Activated CD4-positive, alpha-beta memory T cell treated with anti-CD3 and anti-CD28 coated beads for 36 hours (primary cell): Measurements from ENCODE around the gene SULT1C3. TPM values are rescaled to one million over a fixed set of nuclear protein-coding genes. Genes with fewer than 3 reads are reported as not detected.

Experiments used
- CTCF ChIA-PET: fragments of 350-600 bp; sonication (Branson Sonifier 250); formaldehyde crosslinking; loops from one replicate; lab custom pipeline; 2021; ENCODE audit warnings: antibody characterized with exemption, inconsistent platforms; lab: Charles Lee
- POLR2A ChIA-PET: fragments of 350-600 bp; sonication (Branson Sonifier 250); formaldehyde crosslinking; loops from one replicate; lab custom pipeline; 2021; ENCODE audit warnings: antibody characterized with exemption; lab: Charles Lee
- DNase-seq: peaks from one replicate; pipeline ENCODE4 v3.0.0-alpha.2; 2020
- H3K27ac Mint-ChIP-seq: one replicate; pipeline ENCODE4 v1.8.0; 2021; ENCODE audit warnings: mixed read lengths
- H3K27me3 Mint-ChIP-seq: one replicate; pipeline ENCODE4 v1.8.0; 2021; ENCODE audit warnings: mixed read lengths
- H3K36me3 Mint-ChIP-seq: one replicate; pipeline ENCODE4 v1.8.0; 2021; ENCODE audit warnings: mixed read lengths
- H3K4me1 Mint-ChIP-seq: one replicate; pipeline ENCODE4 v1.8.0; 2021; ENCODE audit warnings: low read depth, mixed read lengths
- H3K4me3 Mint-ChIP-seq: one replicate; pipeline ENCODE4 v1.8.0; 2021; ENCODE audit warnings: mild to moderate bottlenecking, mixed read lengths
- H3K9me3 Mint-ChIP-seq: one replicate; pipeline ENCODE4 v1.8.0; 2021; ENCODE audit warnings: mixed read lengths
- intact Hi-C: fragments of 100-400 bp; cut with micrococcal nuclease; formaldehyde crosslinking; loops from one replicate; pipeline ENCODE4 v1.15.1; 2023
- total RNA-seq, 2 experiments: library from RNA; stranded (reverse); gene quantifications; one replicate each; pipeline ENCODE4 v1.2.3, GENCODE V29; 2021

SULT1C3 gene
- not detected for total RNA-seq

- Mint-ChIP-seq H3K27me3 (peaks cover 5% of the 10 kb centered on the region), H3K36me3 (no peaks in the 10 kb centered on the region), H3K4me3 (no peak within 1 kb of the TSS), H3K4me1 (no peaks in the 10 kb centered on the region), H3K27ac (no peak within 1 kb of the TSS), H3K9me3 (peaks cover 20% of the 10 kb centered on the region)
- ChIA-PET POLR2A (no interaction called here), CTCF (no interaction called here)
- intact Hi-C loops = no loop called here
- DNase-seq = no peak
Observed at GRCh38 chr2:108239786-108240185, at the start of gene SULT1C3. TSS of gene SULT1C3 (plus strand) at chr2:108239968. CDS start at chr2:108247195, 7,227 bp downstream.

DNA sequence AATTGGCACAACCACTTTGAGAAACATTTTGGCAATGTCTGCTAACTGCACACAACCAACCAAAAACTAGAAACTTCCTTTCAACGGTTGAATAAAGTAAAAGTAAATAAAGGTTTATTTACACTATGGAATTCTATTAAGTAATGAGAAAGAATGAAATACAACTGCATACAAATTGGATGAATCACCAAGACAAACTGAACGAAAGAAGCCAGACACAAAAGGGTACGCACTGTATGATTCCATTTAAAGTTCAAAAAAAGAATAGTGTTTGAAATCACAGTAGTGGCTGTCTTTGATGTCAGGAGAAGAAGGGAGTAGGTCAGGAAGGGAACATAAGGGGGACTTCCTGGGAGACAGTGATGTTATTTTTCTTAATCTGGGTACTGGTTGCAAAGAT, 46.5 kb upstream of the SULT1C3 start:
- intact Hi-C loops = no loop called here
- H3K36me3 Mint-ChIP-seq = no peaks in the 10 kb centered on the region
- ChIA-PET POLR2A (no interaction called here), CTCF (no interaction called here)
- no peak overlapping the region for H3K4me3 Mint-ChIP-seq
- no peaks in the 10 kb centered on the region for H3K4me1 Mint-ChIP-seq
- no peaks in the 10 kb centered on the region for H3K9me3 Mint-ChIP-seq
- H3K27me3 Mint-ChIP-seq = peaks cover 4% of the 10 kb centered on the region
- H3K27ac Mint-ChIP-seq = no peak overlapping the region
- DNase-seq = no peak

DNA sequence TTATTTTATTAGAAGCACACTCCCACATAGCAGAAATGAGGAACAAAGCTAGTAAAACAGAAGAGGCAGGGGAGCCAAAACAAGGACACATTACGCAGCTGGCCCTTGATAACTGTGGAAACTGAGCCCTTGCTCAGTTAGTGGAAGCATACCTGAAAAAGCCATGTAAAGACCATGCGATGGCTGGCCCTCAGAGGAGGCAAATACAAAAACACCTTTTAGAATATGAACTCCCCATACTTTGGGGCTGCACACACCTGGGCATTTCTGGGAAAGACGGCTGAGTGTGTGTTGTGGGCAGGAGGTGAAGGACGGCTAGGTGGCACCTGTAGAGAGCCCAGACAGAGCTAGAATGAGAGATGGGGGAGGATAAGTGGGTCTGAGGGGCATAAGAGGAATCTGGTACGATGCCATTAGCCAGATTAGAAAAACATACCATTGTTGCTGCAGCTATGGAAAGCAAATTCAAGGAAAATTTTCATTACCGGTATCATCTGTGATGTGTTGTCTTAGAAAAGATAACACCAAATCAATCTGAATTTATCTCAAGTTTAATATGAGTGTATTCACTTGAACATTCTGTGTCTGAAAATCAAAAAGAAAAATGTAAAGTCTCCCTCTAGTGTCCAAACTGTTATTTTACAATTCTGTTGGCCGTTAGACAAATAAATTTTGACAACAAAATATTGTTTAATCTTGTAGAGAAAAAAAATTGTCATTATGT, 45.2 kb upstream of the SULT1C3 start:
- no peaks in the 10 kb centered on the region for H3K4me1 Mint-ChIP-seq
- H3K27ac Mint-ChIP-seq = no peak overlapping the region
- no peaks in the 10 kb centered on the region for H3K9me3 Mint-ChIP-seq
- intact Hi-C loops = no loop called here
- no peak overlapping the region for H3K4me3 Mint-ChIP-seq
- CTCF ChIA-PET = interaction anchor here (0.6 kb wide), 1 partner anchor 1273 kb away, joined by 3 read pairs; no protein-coding TSS in a partner anchor
- POLR2A ChIA-PET = no interaction called here
- DNase-seq = no peak
- H3K27me3 Mint-ChIP-seq = peaks cover 4% of the 10 kb centered on the region
- no peaks in the 10 kb centered on the region for H3K36me3 Mint-ChIP-seq

GRCh38 chr2:108195133-108195439, 44.7 kb upstream of the SULT1C3 start:
- Mint-ChIP-seq H3K4me3 (no peak overlapping the region), H3K4me1 (no peaks in the 10 kb centered on the region), H3K36me3 (no peaks in the 10 kb centered on the region), H3K27ac (no peak overlapping the region), H3K27me3 (peaks cover 4% of the 10 kb centered on the region), H3K9me3 (no peaks in the 10 kb centered on the region)
- POLR2A ChIA-PET = no interaction called here
- intact Hi-C loops = no loop called here
- DNase-seq = no peak
- CTCF ChIA-PET = no interaction called here

DNA sequence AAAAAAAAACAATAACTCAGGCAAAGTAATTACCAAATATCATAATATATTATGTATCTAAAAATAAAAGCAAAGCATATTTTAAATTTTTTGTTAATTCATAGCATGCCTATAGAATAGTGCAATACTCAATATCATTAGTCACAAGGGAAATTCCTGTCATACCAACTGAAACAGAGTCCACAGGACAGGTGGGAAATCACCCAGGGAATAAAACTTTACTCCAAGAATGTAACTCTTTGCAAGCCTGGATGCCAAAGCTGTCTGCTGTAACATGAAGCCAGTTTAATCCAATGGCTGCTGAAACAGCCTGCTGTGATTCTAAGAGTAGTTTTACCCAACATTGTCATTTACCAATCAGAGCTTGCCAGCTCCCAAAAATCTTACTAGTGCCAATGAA, 40.0 kb upstream of the SULT1C3 start:
- no peak overlapping the region for H3K27ac Mint-ChIP-seq
- intact Hi-C loops = no loop called here
- no peaks in the 10 kb centered on the region for H3K27me3 Mint-ChIP-seq
- no peak overlapping the region for H3K4me3 Mint-ChIP-seq
- peaks cover 12% of the 10 kb centered on the region for H3K9me3 Mint-ChIP-seq
- no peaks in the 10 kb centered on the region for H3K36me3 Mint-ChIP-seq
- no peak for DNase-seq
- POLR2A ChIA-PET = no interaction called here
- no peaks in the 10 kb centered on the region for H3K4me1 Mint-ChIP-seq
- CTCF ChIA-PET = interaction anchor here (1.4 kb wide), 1 partner anchor 30 kb away, joined by 4 read pairs; no protein-coding TSS in a partner anchor

DNA sequence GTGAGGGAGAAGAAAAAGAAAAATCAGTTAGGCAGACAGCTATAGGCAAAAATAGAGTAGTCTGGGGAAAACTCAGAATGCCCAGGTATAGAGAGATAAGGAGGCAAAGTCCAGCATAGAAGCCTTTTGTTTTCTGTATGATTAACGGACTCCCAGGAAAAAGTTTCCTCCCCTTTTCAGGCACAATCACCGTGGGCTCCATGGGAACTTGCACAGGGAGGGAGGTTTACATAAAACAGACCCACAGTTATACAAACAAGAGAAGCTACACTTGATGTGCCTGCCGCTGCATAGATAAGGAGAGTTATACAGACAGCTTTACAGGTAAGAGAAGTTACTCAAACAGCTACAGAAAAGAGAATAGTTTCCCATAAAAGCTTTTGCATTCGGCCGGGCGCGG, 39.2 kb upstream of the SULT1C3 start:
- no peaks in the 10 kb centered on the region for H3K36me3 Mint-ChIP-seq
- ChIA-PET POLR2A (no interaction called here), CTCF (no interaction called here)
- H3K4me1 Mint-ChIP-seq = no peaks in the 10 kb centered on the region
- intact Hi-C loops = no loop called here
- H3K27me3 Mint-ChIP-seq = no peaks in the 10 kb centered on the region
- H3K4me3 Mint-ChIP-seq = no peak overlapping the region
- peaks cover 12% of the 10 kb centered on the region for H3K9me3 Mint-ChIP-seq
- no peak overlapping the region for H3K27ac Mint-ChIP-seq
- no peak for DNase-seq

GRCh38 chr2:108212671-108213070, 27.1 kb upstream of the SULT1C3 start:
- intact Hi-C loops = no loop called here
- Mint-ChIP-seq H3K27ac (no peak overlapping the region), H3K9me3 (peaks cover 10% of the 10 kb centered on the region), H3K4me3 (no peak overlapping the region), H3K27me3 (peaks cover 8% of the 10 kb centered on the region), H3K4me1 (no peaks in the 10 kb centered on the region), H3K36me3 (no peaks in the 10 kb centered on the region)
- ChIA-PET CTCF (no interaction called here), POLR2A (no interaction called here)
- no peak for DNase-seq

- Mint-ChIP-seq H3K4me1 (no peaks in the 10 kb centered on the region), H3K4me3 (no peak overlapping the region), H3K27me3 (peaks cover 6% of the 10 kb centered on the region), H3K36me3 (no peaks in the 10 kb centered on the region), H3K9me3 (no peaks in the 10 kb centered on the region), H3K27ac (no peak overlapping the region)
- no peak for DNase-seq
- CTCF ChIA-PET = no interaction called here
- intact Hi-C loops = no loop called here
- POLR2A ChIA-PET = no interaction called here
Observed at GRCh38 chr2:108215794-108216211, 24.0 kb upstream of the SULT1C3 start.

- H3K4me1 Mint-ChIP-seq = no peaks in the 10 kb centered on the region
- H3K4me3 Mint-ChIP-seq = no peak overlapping the region
- POLR2A ChIA-PET = no interaction called here
- intact Hi-C loops = no loop called here
- no peaks in the 10 kb centered on the region for H3K9me3 Mint-ChIP-seq
- H3K27me3 Mint-ChIP-seq = peaks cover 2% of the 10 kb centered on the region
- no peak overlapping the region for H3K27ac Mint-ChIP-seq
- CTCF ChIA-PET = no interaction called here
- H3K36me3 Mint-ChIP-seq = no peaks in the 10 kb centered on the region
- no peak for DNase-seq
Observed at GRCh38 chr2:108217211-108217610, 22.6 kb upstream of the SULT1C3 start.

GRCh38 chr2:108219688-108220087, 20.1 kb upstream of the SULT1C3 start:
- POLR2A ChIA-PET = no interaction called here
- Mint-ChIP-seq H3K27me3 (no peaks in the 10 kb centered on the region), H3K36me3 (no peaks in the 10 kb centered on the region), H3K4me3 (no peak overlapping the region), H3K27ac (no peak overlapping the region), H3K4me1 (no peaks in the 10 kb centered on the region), H3K9me3 (peaks cover 12% of the 10 kb centered on the region)
- intact Hi-C loops = no loop called here
- CTCF ChIA-PET = no interaction called here
- DNase-seq = no peak

GRCh38 chr2:108220191-108220590, 19.6 kb upstream of the SULT1C3 start:
- ChIA-PET CTCF (no interaction called here), POLR2A (no interaction called here)
- no peaks in the 10 kb centered on the region for H3K4me1 Mint-ChIP-seq
- intact Hi-C loops = no loop called here
- no peak overlapping the region for H3K4me3 Mint-ChIP-seq
- H3K36me3 Mint-ChIP-seq = no peaks in the 10 kb centered on the region
- H3K9me3 Mint-ChIP-seq = peaks cover 12% of the 10 kb centered on the region
- no peaks in the 10 kb centered on the region for H3K27me3 Mint-ChIP-seq
- DNase-seq = no peak
- H3K27ac Mint-ChIP-seq = no peak overlapping the region

- intact Hi-C loops = no loop called here
- POLR2A ChIA-PET = no interaction called here
- H3K9me3 Mint-ChIP-seq = peaks cover 12% of the 10 kb centered on the region
- CTCF ChIA-PET = no interaction called here
- no peaks in the 10 kb centered on the region for H3K27me3 Mint-ChIP-seq
- no peaks in the 10 kb centered on the region for H3K4me1 Mint-ChIP-seq
- H3K36me3 Mint-ChIP-seq = no peaks in the 10 kb centered on the region
- no peak for DNase-seq
- no peak overlapping the region for H3K4me3 Mint-ChIP-seq
- H3K27ac Mint-ChIP-seq = no peak overlapping the region
Observed at GRCh38 chr2:108220942-108221541, 18.7 kb upstream of the SULT1C3 start.

DNA sequence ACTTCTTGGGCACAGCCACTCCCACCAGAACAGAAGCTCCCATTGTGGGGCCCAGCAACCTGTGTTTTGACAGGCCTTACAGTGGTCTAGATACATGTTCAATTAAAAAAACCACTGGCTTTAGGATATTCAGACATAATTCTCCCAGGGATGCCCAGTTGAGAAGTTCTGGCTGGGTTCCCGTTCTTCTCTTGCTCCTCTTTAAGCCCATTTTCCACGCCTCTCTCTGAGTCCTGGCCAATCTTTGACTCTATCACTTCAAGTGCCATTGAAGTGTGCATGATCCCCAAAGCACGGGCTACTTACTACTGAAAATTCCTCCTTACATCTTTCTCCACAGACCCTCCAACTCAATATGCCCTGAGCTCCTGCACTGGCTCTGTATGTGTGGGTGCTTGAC, 17.5 kb upstream of the SULT1C3 start:
- CTCF ChIA-PET = no interaction called here
- Mint-ChIP-seq H3K9me3 (peaks cover 12% of the 10 kb centered on the region), H3K36me3 (no peaks in the 10 kb centered on the region), H3K27ac (no peak overlapping the region), H3K4me1 (no peaks in the 10 kb centered on the region), H3K4me3 (no peak overlapping the region), H3K27me3 (no peaks in the 10 kb centered on the region)
- DNase-seq = no peak
- intact Hi-C loops = no loop called here
- POLR2A ChIA-PET = no interaction called here
